COLO668 (cell line): Measurements from ENCODE around the gene MSANTD3.
"Not testable (repeated sequence)": the region's sequence is repeated elsewhere in the genome, so short reads cannot be mapped to it uniquely, and the experiment has no call there.

Experiments
- DNase-seq: peaks from one replicate; lab custom pipeline; 2025; ENCODE audit not compliant: unreplicated experiment; lab: John Stamatoyannopoulos, UW

Gene MSANTD3

DNA sequence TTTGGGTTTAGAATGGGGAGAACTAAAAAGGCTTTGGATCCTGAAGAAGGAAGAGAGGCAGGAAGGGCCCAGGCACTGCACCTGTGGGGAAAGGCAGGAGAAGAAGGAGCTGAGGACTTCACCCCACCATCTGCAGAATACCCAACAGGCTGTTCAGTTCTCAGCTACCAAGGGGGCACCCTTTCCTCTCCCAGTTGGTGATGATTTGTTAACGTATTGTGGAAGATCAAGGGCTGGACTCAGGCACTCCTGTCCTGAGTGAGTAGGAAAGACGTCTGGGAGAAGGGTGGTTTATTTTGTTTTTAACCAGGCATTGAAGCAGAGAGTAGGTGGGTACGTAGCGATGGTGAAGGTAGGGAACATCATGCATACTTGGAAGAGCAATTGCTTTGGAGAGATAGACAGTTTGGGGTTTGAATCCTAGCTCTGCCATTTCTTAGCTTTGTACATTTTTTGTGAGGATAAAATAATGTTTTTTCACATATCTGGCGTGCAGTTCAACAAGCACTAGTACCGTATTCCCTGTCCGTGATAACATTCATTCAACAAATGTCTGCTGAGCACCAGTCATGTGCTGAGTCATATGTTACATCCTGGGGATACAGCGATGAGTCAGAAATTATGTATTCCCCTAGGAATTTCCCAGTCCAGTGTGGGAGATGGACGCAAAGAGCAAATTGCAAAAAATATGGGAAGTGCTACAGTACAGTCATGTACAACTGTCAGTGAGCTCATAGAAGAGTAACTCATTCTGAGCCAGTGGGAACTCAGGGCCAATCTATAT is 2.1 kb downstream of the MSANTD3 start:
- no peak for DNase-seq

DNA sequence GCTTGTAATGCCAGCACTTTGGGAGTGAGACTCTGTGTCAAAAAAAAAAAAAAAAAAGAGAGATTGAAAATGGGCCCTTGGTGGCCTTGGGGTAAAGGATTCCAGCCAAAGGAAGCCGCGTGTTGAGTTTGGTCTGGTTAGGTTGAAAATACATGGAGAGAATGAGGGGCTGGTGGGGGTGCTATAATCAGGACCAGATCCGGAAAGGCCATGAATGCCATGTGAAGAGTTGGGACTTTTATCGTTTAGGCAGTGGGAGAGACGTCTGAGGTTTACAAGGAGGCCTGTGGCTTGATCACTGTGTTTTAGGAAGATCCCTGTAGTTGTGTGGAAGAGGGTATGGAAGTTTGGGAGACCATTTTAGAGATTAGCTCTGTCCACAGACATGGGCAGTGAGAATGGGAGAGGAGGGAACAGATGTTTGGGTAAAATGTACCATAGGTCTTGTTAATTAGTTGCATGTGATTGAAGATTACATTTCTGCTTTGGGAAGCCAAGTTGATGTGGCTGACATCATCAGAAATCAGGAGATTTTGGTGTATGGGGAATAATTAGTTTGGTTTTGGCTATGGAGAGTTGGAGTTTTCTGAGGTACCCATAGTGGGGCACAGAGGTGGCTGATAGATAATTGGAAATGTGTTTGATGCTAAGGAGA is 3.5 kb downstream of the MSANTD3 start:
- no peak for DNase-seq

- no peak for DNase-seq
These were observed 4.9 kb downstream of the MSANTD3 start for GRCh38 chr9:100431886-100432285.

DNA sequence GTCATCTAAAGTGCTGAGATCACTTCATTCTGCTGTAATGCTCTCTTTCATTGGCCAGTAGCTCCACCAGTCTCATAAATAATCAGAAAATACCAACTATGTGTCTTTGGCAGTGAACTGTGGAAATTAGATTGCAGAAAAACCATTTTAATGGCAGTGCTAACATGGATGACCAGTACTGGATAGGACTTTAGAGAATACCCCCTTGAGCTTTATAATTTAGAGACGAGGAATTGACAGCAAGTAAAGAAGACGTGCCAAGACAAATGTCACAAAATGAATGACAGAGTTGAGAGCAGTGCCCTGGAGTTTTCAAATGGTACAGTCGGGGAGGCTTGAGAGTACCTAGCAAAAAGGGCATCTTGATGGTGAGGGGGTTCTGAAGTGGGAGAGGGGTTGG is 5.8 kb downstream of the MSANTD3 start:
- DNase-seq, result no peak

DNA sequence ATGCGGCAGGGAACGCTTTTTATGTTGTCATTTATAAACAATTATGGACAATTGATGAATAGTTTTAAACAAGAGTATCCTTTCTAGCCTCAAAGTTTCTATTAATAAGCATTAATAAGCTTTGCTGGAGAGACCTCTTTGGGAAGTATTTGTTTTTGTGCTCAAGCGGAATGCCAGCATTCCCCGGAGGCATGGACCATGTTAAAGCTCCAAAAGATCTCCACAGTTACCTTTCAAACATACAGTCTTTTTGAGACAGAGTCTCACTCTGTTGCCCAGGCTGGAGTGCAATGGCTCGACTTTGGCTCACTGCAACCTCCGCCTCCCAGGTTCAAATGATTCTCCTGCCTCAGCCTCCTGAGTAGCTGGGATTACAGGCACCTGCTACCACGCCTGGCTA is 9.6 kb downstream of the MSANTD3 start:
- DNase-seq, result no peak

DNA sequence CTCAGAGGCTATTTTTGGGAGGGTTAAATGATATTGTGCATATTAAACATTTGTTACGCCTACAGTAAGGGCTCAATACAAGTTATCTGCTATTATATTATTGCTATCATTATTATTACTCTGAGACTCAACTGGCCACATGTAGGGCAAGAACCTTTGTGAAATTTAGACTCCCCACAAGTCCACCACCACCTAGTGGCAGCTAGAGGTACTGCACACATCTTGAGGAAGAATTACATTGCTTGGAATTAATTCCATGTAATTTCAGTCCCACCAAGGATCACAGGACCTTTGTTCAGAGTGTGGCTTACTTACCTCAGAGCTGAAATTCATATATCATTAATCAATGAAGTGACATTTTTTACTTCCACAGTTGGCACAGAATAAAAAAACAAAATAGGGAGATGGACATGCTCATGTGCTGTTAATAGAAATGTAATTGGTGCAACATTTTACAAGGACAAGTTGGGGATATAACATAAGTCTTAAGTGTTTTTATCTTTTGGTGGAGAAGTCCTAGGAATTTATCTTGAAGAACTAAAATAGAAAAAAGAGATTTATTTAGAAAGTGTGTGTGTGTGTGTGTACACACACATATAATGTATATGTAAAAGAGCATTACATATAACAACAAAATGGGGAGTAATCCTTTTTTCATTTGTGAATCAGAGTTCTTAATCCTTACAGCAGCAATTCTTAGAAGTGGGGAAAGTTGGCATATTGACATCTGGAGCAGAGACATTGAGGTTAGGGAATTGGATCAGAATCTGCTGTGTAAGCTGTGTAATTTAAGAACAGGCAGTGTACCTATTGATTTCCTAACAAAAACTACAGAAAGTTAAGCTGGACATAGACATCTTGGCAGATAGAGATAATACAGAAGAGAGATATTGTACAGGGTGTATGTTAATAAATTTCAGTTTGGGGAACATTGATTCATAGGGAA is 11.2 kb downstream of the MSANTD3 start:
- peak; percentile 71 for DNase-seq

DNA sequence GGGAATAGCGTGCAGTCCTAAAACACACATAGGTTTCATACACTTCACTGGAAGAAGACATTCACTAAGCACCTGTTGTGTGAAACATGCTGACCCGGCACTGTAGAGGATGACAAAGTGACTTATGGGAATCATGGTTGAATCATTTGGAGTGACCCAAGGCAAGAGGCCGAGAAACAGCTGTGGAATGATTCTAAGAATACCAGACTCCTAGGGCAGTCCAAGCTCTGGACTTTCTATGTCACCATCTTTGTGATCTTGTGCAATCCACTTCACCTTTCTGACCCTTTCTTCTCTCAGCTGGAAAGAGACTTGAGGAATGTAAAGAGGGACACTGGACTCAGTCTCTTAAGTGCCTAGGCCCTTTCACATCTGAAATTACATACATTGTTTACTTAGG is 13.1 kb downstream of the MSANTD3 start:
- no peak for DNase-seq

DNA sequence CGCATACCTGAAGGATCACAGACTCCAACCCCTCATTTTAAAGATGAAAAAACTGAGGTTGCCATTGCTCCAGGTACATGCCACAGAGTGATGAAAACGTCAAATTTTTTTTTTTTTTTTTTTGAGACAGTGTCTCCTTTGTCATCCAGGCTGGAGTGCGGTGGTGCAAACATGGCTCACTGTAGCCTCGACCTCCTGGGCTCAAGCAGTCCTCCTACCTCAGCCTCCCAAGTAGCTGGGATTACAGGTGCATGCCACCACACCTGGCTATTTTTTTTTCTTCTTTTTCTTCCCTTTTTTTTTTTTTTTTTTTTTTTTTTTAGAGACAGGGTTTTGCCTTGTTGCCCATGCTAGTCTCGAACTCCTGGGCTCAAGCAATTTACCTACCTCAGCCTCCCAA is 13.5 kb downstream of the MSANTD3 start:
- DNase-seq, result not testable (repeated sequence)

GRCh38 chr9:100441911-100442361 is 15.0 kb downstream of the MSANTD3 start:
- no peak for DNase-seq

DNA sequence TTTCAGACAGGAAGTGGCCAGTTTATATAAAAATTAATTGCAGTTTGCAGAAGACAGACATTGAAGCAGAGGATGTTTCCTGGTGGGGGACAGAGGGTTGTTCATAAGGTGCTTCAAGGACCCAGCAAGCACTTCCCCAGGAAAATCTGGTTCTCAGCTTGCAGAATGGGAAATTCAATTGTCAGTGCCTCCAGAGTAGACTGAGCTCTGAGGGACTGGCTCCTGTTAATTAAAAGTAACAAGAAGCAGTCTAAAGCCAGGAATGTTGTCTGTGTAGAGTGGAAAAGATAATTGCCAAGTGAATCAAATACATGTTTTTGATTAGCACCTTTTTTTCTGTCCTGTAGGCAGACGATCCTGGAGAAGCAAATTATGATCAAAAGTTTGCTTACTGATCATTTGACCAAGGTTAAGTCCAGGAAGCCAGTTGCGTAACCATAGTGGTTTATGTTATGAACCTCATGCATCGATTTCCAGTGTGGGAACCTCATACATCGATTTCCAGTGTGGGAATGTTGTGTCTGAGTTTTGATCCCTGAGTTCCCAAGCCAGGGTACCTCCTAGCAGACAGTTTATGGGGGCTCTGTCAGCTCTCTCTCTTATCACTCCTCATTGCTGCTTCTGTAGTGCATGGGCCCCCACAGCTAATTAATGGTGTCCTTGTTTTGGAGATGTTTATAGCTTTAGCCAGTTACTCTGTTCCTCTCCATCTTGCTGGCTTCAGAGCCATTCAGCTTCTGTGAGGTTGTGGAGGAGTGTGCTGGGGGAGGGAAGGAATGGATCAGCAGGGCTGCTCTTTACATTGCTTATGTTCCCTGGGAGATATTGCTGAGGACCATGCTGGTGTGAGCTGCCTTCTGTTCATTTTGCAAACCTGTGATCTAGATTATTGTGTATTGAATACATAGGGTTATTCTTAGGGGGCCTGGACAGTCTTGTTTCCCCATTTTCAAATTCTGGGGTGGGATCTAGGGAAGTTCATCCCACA is 17.1 kb downstream of the MSANTD3 start:
- no peak for DNase-seq

DNA sequence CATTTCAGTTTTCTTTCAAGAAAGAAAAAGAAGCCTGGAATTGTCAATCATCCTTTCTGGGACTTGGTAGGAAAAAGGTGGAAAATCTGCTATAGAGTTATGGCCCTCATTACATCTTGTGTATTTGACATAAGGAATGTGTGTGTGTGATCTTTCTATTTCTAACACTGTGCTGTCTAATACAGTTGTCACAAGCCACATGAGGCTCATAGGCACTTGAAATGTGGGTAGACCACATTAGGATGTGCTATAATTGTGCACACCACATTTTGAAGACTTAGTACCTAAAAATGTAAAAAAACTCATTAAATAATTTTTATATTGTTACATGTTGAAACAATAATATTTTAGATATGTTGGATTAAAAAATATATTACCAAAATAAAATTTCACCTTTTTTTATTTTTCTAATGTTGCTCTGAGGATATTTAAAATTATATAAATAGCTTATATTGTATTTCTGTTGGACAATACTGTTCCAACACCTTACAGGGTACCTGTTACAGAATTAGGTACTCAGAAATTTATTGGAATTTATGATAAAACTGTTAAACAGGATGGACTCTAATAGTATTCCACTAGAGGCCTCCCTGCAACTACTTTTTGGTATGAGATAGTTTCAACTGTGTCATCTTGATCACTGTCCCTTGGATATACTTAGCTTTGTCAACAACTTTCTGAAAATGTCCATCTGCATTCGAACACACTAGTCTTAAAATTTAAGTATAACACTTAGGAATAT is 18.4 kb downstream of the MSANTD3 start:
- DNase-seq, result no peak

- no peak for DNase-seq
These were observed 19.1 kb downstream of the MSANTD3 start for GRCh38 chr9:100445903-100446549.

DNA sequence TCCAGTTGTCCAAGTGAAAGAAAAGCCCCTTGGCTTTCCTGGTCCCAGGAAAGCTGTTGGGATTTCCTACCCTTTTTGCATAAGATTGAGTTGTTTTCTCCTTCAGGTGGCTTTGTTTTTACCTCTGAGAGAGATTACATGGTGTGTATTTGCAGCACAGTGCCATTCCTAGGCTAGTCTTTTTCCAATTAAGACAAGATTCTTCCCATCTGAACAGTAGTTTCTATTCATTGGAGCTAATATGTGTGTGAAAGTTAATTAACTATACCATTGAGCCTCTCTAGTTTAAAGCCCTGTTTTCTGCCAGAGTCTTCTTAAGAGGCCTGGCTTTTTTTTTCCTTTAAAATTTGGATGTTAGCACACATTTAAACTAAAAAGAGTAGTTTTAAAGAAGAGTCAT is 20.1 kb downstream of the MSANTD3 start:
- DNase-seq, result no peak

- no peak for DNase-seq
These were observed 21.3 kb downstream of the MSANTD3 start for GRCh38 chr9:100448266-100448665.

- no peak for DNase-seq
These were observed 22.5 kb downstream of the MSANTD3 start for GRCh38 chr9:100449420-100449819.

DNA sequence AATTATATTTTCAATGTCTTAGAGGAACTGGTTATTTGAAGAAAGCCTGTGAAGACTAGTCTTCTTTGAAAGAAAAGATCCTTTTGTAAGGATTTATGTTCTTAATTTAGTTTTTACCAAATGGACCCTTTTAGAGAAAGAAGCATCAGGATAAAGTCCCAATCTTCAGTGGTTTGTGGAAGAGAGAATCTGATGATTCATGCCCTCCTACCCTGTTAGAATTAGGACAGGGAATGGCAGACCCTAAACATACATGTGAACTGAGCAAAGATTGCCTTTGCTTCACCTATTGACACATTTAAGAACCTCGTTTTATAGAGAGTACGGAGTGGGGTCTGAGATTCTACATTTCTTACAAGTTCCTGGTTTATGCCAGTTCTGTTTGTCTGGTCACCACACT is 26.0 kb downstream of the MSANTD3 start:
- no peak for DNase-seq

DNA sequence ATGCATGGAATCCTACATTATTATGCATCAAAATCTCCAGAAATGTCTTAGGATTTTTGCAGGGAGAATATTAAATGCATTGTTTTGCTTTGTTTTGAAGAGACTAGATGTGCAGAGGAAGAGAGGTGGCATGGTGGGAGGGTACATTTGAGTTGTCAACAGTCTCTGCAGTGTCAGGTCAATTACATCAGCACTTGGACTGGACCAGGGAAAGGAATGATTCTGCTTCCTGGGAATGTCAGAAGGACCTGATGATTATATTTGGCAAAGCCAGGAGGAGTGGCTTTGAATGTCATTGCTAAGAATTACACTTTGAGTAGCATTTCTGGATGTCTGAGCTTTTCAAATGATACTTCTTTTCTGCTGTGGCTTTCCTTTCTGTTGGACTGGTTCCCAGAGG is 28.5 kb downstream of the MSANTD3 start:
- no peak for DNase-seq

DNA sequence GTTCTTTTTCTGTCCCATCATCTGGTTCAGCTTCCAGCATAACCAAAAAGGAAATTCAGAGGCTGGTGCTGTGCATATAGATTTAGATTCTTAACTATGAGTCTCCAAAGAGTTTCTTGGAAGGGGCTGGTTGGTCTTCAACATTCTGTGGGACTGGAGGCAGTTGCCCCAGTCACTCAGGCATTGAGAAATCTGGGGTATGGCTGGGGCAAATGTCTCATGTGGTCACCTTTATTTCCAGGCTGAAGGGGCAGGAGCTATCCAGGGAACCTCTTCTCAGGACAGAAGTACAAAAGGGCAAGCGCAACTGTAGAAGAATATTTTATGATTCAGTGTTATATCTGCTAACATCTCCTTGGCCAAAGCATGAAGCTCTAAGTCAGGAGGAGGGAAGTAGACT is 30.6 kb downstream of the MSANTD3 start:
- DNase-seq, result no peak

GRCh38 chr9:100459963-100460362 is 33.0 kb downstream of the MSANTD3 start:
- no peak for DNase-seq
